Stimulated activated CD4-positive, alpha-beta T cell treated with anti-CD3 and anti-CD28 coated beads, Interleukin-4, amount 100 ng/mL, for 48 hours (primary cell): ENCODE results near the gene GABRE.
"Not testable (repeated sequence)": the region's sequence is repeated elsewhere in the genome, so short reads cannot be mapped to it uniquely, and the experiment has no call there.

Experiments used
- DNase-seq, 2 donors: peaks; one replicate each; pipeline ENCODE4 v3.0.0-alpha.2; 2020; ENCODE audit warnings: low read depth in 2 of 2

The GABRE gene

GRCh38 chrX:151970027-151970426 is 4.4 kb downstream of the GABRE start:
- DNase-seq: no peak

- no peak for DNase-seq
Measured at GRCh38 chrX:151966236-151966635, 8.2 kb downstream of the GABRE start.

- DNase-seq: no peak
Measured at GRCh38 chrX:151962034-151962433, 12.4 kb downstream of the GABRE start.

GRCh38 chrX:151958101-151958500 is 16.4 kb downstream of the GABRE start:
- DNase-seq: no peak

GRCh38 chrX:151954730-151955129 is 19.7 kb downstream of the GABRE start:
- no peak for DNase-seq

- no peak for DNase-seq
Measured at GRCh38 chrX:151938172-151938571, 36.3 kb downstream of the GABRE start.

GRCh38 chrX:151935358-151935757 is 39.1 kb downstream of the GABRE start:
- no peak for DNase-seq

GRCh38 chrX:151929126-151929525 is 45.4 kb downstream of the GABRE start:
- no peak for DNase-seq

- DNase-seq: no peak
Measured at GRCh38 chrX:151923648-151924047, 50.8 kb downstream of the GABRE start.

- no peak for DNase-seq
Measured at GRCh38 chrX:151922692-151923091, 51.8 kb downstream of the GABRE start.

GRCh38 chrX:151921866-151922265 is 52.6 kb downstream of the GABRE start:
- no peak for DNase-seq

GRCh38 chrX:151921292-151921691 is 53.2 kb downstream of the GABRE start:
- no peak for DNase-seq

GRCh38 chrX:151920530-151920929 is 53.9 kb downstream of the GABRE start:
- no peak for DNase-seq

GRCh38 chrX:151920101-151920500 is 54.4 kb downstream of the GABRE start:
- no peak for DNase-seq

- DNase-seq: no peak
Measured at GRCh38 chrX:151919610-151920009, 54.9 kb downstream of the GABRE start.

GRCh38 chrX:151918736-151919135 is 55.7 kb downstream of the GABRE start:
- DNase-seq: not testable (repeated sequence)

GRCh38 chrX:151912780-151913179 is 61.7 kb downstream of the GABRE start, which contains the start of gene MAGEA4:
Gene MAGEA4, plus strand, starts transcription at chrX:151912889. Its CDS starts 10,776 bp downstream, at chrX:151923665.
- no peak for DNase-seq

GRCh38 chrX:151912221-151912620 is 62.3 kb downstream of the GABRE start:
- no peak for DNase-seq

- no peak for DNase-seq
Measured at GRCh38 chrX:151904989-151905388, 69.5 kb downstream of the GABRE start.
